Myocyte (in vitro differentiated cells): ENCODE data around the gene SEMA3B. TPM values are rescaled to one million over a fixed set of nuclear protein-coding genes. Genes with fewer than 3 reads are reported as not detected.
A peak's percentile ranks its signal among the peaks of the same experiment; 100 is the strongest.
"Not testable (repeated sequence)": the region's sequence is repeated elsewhere in the genome, so short reads cannot be mapped to it uniquely, and the experiment has no call there.

Source experiments
- DNase-seq: peaks from one replicate; pipeline ENCODE4 v3.0.0-alpha.2; 2012; ENCODE audit warnings: low read depth
- total RNA-seq: library from RNA; depleted of rRNA; stranded (reverse); fragments of >200 nt; gene quantifications from 2 replicates; pipeline ENCODE4 v1.2.3, GENCODE V29; 2014

SEMA3B gene
- total RNA-seq, 1 donor from 2014 or later = 8.3 TPM

- not testable (repeated sequence) for DNase-seq
These were observed 43.1 kb downstream of the SEMA3B start for GRCh38 chr3:50312041-50312440.

- DNase-seq = no peak
These were observed 45.4 kb downstream of the SEMA3B start for GRCh38 chr3:50314342-50314741.

GRCh38 chr3:50314816-50315215, 45.9 kb downstream of the SEMA3B start:
- DNase-seq = no peak

GRCh38 chr3:50316657-50317242, 47.8 kb downstream of the SEMA3B start:
- DNase-seq = no peak

- DNase-seq = no peak
These were observed 48.4 kb downstream of the SEMA3B start for GRCh38 chr3:50317300-50317699.

GRCh38 chr3:50318163-50318562, 49.2 kb downstream of the SEMA3B start:
- DNase-seq = no peak

GRCh38 chr3:50318615-50319014, 49.7 kb downstream of the SEMA3B start:
- DNase-seq = no peak

- DNase-seq = no peak
These were observed 50.4 kb downstream of the SEMA3B start for GRCh38 chr3:50319181-50319893.

- DNase-seq = no peak
These were observed 51.1 kb downstream of the SEMA3B start for GRCh38 chr3:50319894-50320625.

GRCh38 chr3:50320853-50321335, 51.9 kb downstream of the SEMA3B start:
- peak; percentile 84 for DNase-seq

- DNase-seq = peak; percentile 93
These were observed 52.6 kb downstream of the SEMA3B start for GRCh38 chr3:50321336-50322114.

GRCh38 chr3:50322115-50322385, 53.1 kb downstream of the SEMA3B start:
- no peak for DNase-seq

- no peak for DNase-seq
These were observed 53.6 kb downstream of the SEMA3B start, which contains the start of gene HYAL2 for GRCh38 chr3:50322386-50323091. HYAL2 (minus strand) TSS chr3:50322745; CDS start chr3:50320489, 2,256 bp downstream.

GRCh38 chr3:50323092-50323600, 54.2 kb downstream of the SEMA3B start:
- DNase-seq = no peak

GRCh38 chr3:50323614-50324199, 54.8 kb downstream of the SEMA3B start:
- DNase-seq = no peak

GRCh38 chr3:50324351-50325112, 55.6 kb downstream of the SEMA3B start:
- DNase-seq = peak; percentile 73

GRCh38 chr3:50325113-50325480, 56.1 kb downstream of the SEMA3B start:
- DNase-seq = no peak

GRCh38 chr3:50325497-50326181, 56.7 kb downstream of the SEMA3B start:
- no peak for DNase-seq

- DNase-seq = no peak
These were observed 57.2 kb downstream of the SEMA3B start for GRCh38 chr3:50326182-50326541.
